ENCODE measurements around the gene KRT10. TPM values are rescaled to one million over a fixed set of nuclear protein-coding genes. Genes with fewer than 3 reads are reported as not detected.
A peak's percentile ranks its signal among the peaks of the same experiment; 100 is the strongest.

The KRT10 gene
- total RNA-seq, 1 donor from 2014 or later = 50.3 TPM

DNA sequence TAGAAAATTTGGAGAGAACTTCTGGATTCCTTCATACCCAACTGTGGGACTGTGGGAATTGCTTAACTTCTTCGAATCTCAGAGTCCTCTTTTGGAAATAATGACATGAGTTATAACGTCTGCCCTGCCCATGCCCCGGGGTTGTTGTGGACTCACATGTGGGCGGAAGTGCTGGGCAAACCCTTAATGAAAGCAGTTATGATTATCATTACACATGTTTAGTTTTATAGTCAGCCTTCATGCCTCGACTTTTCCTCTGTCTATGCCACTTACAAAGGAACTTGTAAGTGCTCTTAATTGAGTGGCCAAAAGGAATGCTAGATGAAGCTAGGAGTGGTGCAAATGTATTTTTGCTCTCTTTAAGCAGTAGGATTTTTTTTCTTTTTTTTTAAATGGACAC is 44.0 kb downstream of the KRT10 start:
- DNase-seq = no peak
- intact Hi-C loops (cut with DNase I) = no loop called here

DNA sequence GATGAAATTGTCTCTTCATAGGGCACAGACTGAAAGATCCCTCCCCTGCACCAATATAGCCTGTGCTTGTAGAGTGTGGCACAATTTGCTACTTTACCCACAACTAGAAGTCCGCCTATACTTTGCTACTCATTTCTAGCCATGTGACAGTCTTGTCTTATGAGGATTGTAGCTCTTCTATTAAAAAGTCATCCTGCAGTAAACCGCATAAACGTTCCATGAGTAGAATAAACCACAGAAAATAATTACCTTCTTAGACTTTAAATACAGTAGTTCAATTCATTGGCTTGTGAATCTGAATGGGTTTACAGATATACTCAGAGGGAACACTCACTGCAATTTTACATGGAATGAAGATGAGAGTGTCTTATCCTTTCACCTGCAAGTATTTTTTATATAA is 44.4 kb downstream of the KRT10 start:
- ATAC-seq (ENCODE audit: poor library complexity) (no peak), DNase-seq (no peak)
- intact Hi-C loops (cut with DNase I) = no loop called here

More for the DNA sequence above, 44.0 kb downstream of the KRT10 start:
- ATAC-seq (ENCODE audit: poor library complexity) = no peak

DNA sequence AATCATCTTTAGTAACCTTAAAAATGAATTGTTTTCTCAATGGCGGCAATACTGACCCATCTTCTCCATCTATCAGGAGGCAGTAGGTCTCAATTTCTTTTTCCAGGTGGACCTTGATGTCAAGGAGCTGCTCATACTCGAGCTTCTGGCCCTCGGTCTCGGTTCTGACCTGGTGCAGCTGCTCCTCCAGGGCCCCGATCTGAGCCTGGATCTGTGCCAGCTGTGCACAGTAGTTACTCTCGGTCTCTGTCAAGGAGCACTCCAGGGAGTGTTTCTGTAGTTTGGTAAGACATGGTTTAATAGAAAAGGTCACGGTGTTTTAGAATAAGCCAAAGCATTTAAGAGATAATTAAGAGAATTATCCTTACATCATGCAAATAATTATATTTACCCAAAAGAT is 45.0 kb downstream of the KRT10 start:
- ATAC-seq (ENCODE audit: poor library complexity) = no peak
- intact Hi-C loops (cut with DNase I) = no loop called here
- no peak for DNase-seq

DNA sequence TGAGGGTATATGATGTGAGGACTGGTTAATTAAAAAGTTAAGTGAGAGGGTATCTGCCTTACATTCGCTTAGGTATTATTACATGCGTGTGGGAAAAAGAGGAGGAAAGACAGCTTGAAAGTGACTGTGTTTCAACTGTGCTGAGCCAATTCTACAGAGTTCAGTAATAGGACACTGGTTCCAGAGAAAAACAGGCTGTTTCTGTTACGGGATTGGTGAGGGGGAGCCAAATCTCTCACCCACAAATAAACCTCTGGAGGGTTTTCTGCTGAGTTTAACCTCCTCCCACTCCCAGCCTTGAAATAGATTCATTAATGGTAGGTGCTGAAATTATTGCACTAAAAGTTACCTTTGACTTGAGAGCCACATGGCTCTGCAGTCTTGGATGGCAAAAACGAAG is 46.5 kb downstream of the KRT10 start:
- ATAC-seq (ENCODE audit: poor library complexity) (peak; percentile 87), DNase-seq (no peak)
- intact Hi-C loops (cut with DNase I) = no loop called here

DNA sequence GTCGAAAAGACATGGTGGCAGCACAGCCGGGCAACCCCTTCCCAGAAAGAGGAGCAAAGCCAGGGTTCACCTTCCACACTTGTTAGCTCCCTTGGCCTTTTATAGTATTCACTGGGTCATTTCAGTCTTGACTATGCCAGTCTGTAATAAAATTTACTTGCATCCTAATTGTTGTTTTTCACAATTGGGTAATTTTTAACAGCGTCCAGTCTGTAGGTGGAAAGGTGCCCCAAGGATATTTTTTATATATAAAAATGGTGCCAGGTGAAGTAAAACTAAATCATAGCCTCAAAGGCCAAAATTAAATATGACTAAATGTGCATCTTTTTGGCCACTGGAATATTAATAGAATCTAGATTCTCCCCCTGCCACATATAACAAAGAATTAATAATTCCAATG is 50.3 kb downstream of the KRT10 start, which contains the start of gene KRT26:
Gene KRT26 (minus strand): TSS at position 101 of the 400 bp plus-strand sequence. CDS start 88 bp downstream, at position 13.
- ATAC-seq (ENCODE audit: poor library complexity) (no peak), DNase-seq (no peak)
- intact Hi-C loops (cut with DNase I) = no loop called here

Other genes with a start within 250 kb of the KRT10 start
- gene SMARCE1, start 174.8 kb downstream of the KRT10 start, total RNA-seq = 49.5 TPM
- not detected for gene KRT222, start 157.4 kb downstream of the KRT10 start, total RNA-seq
- not detected for gene KRT24, start 118.9 kb downstream of the KRT10 start, total RNA-seq
- not detected for gene KRT25, start 67.3 kb downstream of the KRT10 start, total RNA-seq
- gene KRT26, start 50.4 kb downstream of the KRT10 start, total RNA-seq = not detected
- not detected for gene KRT27, start 40.1 kb downstream of the KRT10 start, total RNA-seq
- gene KRT28, start 22.7 kb downstream of the KRT10 start, total RNA-seq = not detected
- not detected for gene KRT12, start 44.6 kb upstream of the KRT10 start, total RNA-seq
- gene KRT20, start 62.6 kb upstream of the KRT10 start, total RNA-seq = not detected
- not detected for gene KRT23, start 115.0 kb upstream of the KRT10 start, total RNA-seq
- gene KRT39, start 144.3 kb upstream of the KRT10 start, total RNA-seq = not detected
- not detected for gene KRT40, start 161.7 kb upstream of the KRT10 start, total RNA-seq
- gene KRTAP3-3, start 171.6 kb upstream of the KRT10 start, total RNA-seq = not detected
- gene KRTAP3-2, start 177.3 kb upstream of the KRT10 start, total RNA-seq = not detected
- gene KRTAP3-1, start 186.5 kb upstream of the KRT10 start, total RNA-seq = not detected
- not detected for gene KRTAP1-5, start 204.6 kb upstream of the KRT10 start, total RNA-seq
- gene KRTAP1-4, start 207.6 kb upstream of the KRT10 start, total RNA-seq = not detected
- gene KRTAP1-3, start 212.3 kb upstream of the KRT10 start, total RNA-seq = not detected
- gene KRTAP1-1, start 218.8 kb upstream of the KRT10 start, total RNA-seq = not detected
- not detected for gene KRTAP2-1, start 224.7 kb upstream of the KRT10 start, total RNA-seq
- not detected for gene KRTAP2-2, start 232.6 kb upstream of the KRT10 start, total RNA-seq
- gene KRTAP2-3, start 237.5 kb upstream of the KRT10 start, total RNA-seq = not detected
- gene KRTAP2-4, start 243.3 kb upstream of the KRT10 start, total RNA-seq = not detected